ENCODE measurements around the gene SIK3. TPM values are rescaled to one million over a fixed set of nuclear protein-coding genes. Genes with fewer than 3 reads are reported as not detected.

SIK3 gene
- polyA plus RNA-seq, 1 of the 3 experiments (the other 2 are of a cell fraction) = 5.1 TPM

DNA sequence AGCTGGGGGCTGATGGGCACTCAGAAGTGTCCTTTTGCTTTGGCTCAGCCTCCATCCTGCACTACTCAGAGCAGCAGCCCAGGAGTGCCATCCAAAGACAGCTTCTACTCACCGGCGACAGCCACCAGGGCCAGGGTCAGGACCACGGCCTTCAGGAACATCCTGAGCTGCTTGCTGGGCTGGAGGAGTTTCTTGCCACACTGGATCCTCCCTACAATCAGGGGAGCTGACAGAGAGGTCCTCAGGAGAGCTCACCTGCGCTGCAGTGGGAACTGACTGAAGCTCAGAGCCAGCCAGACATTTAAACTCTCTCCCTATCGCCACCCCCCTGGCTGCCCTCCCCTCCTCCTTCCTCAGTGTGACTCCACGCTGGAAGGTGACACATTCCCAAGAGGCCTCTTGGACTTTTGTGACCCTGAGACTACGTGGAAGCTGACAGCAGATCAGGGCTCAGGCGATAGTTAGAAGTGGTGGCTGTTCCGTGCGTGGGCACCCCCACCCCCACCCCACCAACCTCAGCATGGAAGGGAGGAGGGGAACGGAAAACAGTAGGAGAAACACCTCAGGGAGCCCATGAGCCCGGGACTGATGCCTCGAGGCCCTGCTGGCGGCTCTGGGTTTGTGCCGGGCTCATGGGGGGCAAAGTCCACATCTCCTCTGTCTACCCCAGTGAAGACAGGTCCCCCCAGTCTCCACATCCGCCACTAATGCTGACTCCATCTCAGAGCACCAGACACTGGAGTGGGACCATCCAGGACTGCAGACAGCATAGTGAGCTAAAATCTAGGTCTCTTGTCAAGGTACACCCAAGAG lies 275.0 kb downstream of the SIK3 start, which contains the start of gene APOA4:
TSS of gene APOA4 (minus strand) at position 274 of the 813 bp plus-strand sequence. CDS start at position 161, 113 bp downstream.
- CTCF ChIA-PET = interaction anchor here (0.6 to 2.8 kb wide), 5 partner anchors 13 to 1492 kb away, joined by 3 to 13 read pairs (median 3); partner anchors contain the start of gene APOA5
- Histone ChIP-seq H3K36me3 (replicated peaks in 1 of 2; ENCODE audit: control insufficient read depth in 1 of 2, insufficient read depth in 2 of 2, low read length in 1 of 2) (no peaks in the 10 kb centered on the region), H4K20me1 (ENCODE audit: insufficient read depth) (no peaks in the 10 kb centered on the region), H3K4me2 (no peak within 1 kb of the TSS), H3K9me3 (no peaks in the 10 kb centered on the region), H3K27me3 (ENCODE audit: insufficient read depth) (no peaks in the 10 kb centered on the region), H3K27ac (ENCODE audit: low read depth in 2 of 2, low read length in 1 of 2) (no peak within 1 kb of the TSS), H3K9me2 (no peaks in the 10 kb centered on the region), H2AFZ (ENCODE audit: low read depth) (no peak within 1 kb of the TSS), H3K79me2 (ENCODE audit: insufficient read depth) (no peaks in the 10 kb centered on the region), H3F3A (replicated peaks; ENCODE audit: insufficient read depth) (no peaks in the 10 kb centered on the region), H3K4me1 (ENCODE audit: control insufficient read depth in 1 of 2, insufficient read depth in 2 of 2, low read depth in 1 of 2, low read length in 1 of 2) (peaks cover 0 to 11% of the 10 kb centered on the region in 2 experiments; a peak in 1 of 4 replicates), H3K4me3 (ENCODE audit: low read depth in 2 of 2, low read length in 1 of 2) (no peak within 1 kb of the TSS), H3K9ac (no peak within 1 kb of the TSS)
- no peak for DNase-seq
- TF ChIP-seq JUND (IDR thresholded peaks at IDR 0.05) (no peak), TAF1 (IDR thresholded peaks at IDR 0.05; ENCODE audit: borderline replicate concordance, low read depth, low read length) (no peak), EP300 (IDR thresholded peaks at IDR 0.05; ENCODE audit: borderline replicate concordance in 1 of 2, low read depth in 1 of 2, low read length in 1 of 2) (no peak), MEF2A (IDR thresholded peaks at IDR 0.05; ENCODE audit: borderline replicate concordance, low read depth) (no peak), MXI1 (IDR thresholded peaks at IDR 0.05; ENCODE audit: low read depth, low read length) (no peak), RAD21 (IDR thresholded peaks at IDR 0.05; ENCODE audit: low read length) (no peak), RXRA (IDR thresholded peaks at IDR 0.05; ENCODE audit: borderline replicate concordance, low read depth) (no peak), GABPA (IDR thresholded peaks at IDR 0.05; ENCODE audit: low read depth) (no peak), NFIC (IDR thresholded peaks at IDR 0.05; ENCODE audit: borderline replicate concordance) (no peak), SIN3A (IDR thresholded peaks at IDR 0.05; ENCODE audit: borderline replicate concordance, low read depth, low read length) (no peak), POLR2AphosphoS5 (IDR thresholded peaks at IDR 0.05; ENCODE audit: low read depth, low read length) (no peak), TCF12 (IDR thresholded peaks at IDR 0.05) (no peak), ELF1 (IDR thresholded peaks at IDR 0.05) (no peak)
- TF ChIP-seq, protein P1, sequence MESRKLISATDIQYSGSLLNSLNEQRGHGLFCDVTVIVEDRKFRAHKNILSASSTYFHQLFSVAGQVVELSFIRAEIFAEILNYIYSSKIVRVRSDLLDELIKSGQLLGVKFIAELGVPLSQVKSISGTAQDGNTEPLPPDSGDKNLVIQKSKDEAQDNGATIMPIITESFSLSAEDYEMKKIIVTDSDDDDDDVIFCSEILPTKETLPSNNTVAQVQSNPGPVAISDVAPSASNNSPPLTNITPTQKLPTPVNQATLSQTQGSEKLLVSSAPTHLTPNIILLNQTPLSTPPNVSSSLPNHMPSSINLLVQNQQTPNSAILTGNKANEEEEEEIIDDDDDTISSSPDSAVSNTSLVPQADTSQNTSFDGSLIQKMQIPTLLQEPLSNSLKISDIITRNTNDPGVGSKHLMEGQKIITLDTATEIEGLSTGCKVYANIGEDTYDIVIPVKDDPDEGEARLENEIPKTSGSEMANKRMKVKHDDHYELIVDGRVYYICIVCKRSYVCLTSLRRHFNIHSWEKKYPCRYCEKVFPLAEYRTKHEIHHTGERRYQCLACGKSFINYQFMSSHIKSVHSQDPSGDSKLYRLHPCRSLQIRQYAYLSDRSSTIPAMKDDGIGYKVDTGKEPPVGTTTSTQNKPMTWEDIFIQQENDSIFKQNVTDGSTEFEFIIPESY (IDR thresholded peaks at IDR 0.05; ENCODE audit: borderline replicate concordance, low read depth) = no peak
- TF ChIP-seq, protein P2, sequence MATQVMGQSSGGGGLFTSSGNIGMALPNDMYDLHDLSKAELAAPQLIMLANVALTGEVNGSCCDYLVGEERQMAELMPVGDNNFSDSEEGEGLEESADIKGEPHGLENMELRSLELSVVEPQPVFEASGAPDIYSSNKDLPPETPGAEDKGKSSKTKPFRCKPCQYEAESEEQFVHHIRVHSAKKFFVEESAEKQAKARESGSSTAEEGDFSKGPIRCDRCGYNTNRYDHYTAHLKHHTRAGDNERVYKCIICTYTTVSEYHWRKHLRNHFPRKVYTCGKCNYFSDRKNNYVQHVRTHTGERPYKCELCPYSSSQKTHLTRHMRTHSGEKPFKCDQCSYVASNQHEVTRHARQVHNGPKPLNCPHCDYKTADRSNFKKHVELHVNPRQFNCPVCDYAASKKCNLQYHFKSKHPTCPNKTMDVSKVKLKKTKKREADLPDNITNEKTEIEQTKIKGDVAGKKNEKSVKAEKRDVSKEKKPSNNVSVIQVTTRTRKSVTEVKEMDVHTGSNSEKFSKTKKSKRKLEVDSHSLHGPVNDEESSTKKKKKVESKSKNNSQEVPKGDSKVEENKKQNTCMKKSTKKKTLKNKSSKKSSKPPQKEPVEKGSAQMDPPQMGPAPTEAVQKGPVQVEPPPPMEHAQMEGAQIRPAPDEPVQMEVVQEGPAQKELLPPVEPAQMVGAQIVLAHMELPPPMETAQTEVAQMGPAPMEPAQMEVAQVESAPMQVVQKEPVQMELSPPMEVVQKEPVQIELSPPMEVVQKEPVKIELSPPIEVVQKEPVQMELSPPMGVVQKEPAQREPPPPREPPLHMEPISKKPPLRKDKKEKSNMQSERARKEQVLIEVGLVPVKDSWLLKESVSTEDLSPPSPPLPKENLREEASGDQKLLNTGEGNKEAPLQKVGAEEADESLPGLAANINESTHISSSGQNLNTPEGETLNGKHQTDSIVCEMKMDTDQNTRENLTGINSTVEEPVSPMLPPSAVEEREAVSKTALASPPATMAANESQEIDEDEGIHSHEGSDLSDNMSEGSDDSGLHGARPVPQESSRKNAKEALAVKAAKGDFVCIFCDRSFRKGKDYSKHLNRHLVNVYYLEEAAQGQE (IDR thresholded peaks at IDR 0.05; ENCODE audit: low read depth, low read length) = no peak
- TF ChIP-seq, protein P3, sequence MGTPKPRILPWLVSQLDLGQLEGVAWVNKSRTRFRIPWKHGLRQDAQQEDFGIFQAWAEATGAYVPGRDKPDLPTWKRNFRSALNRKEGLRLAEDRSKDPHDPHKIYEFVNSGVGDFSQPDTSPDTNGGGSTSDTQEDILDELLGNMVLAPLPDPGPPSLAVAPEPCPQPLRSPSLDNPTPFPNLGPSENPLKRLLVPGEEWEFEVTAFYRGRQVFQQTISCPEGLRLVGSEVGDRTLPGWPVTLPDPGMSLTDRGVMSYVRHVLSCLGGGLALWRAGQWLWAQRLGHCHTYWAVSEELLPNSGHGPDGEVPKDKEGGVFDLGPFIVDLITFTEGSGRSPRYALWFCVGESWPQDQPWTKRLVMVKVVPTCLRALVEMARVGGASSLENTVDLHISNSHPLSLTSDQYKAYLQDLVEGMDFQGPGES (IDR thresholded peaks at IDR 0.05; ENCODE audit: low read depth, low read length) = no peak
- TF ChIP-seq, protein P4, sequence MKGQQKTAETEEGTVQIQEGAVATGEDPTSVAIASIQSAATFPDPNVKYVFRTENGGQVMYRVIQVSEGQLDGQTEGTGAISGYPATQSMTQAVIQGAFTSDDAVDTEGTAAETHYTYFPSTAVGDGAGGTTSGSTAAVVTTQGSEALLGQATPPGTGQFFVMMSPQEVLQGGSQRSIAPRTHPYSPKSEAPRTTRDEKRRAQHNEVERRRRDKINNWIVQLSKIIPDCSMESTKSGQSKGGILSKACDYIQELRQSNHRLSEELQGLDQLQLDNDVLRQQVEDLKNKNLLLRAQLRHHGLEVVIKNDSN (IDR thresholded peaks at IDR 0.05; ENCODE audit: borderline replicate concordance, low read depth) = no peak
- POLR2A ChIA-PET = no interaction called here
- 80% methylated on average over 16 of the region's 16 CpGs for WGBS (ENCODE audit: low lambda C conversion rate)
